CD14-positive monocyte (primary cell): Measurements from ENCODE around the gene PDLIM7. TPM values are rescaled to one million over a fixed set of nuclear protein-coding genes. Genes with fewer than 3 reads are reported as not detected.

Source experiments
- DNase-seq, 3 donors: peaks; one replicate each; pipeline ENCODE4 v3.0.0-alpha.2; 2011 to 2022
- H2AFZ ChIP-seq: 2 replicates; pipeline ENCODE4 v1.6.0; 2012; ENCODE audit warnings: mild to moderate bottlenecking, low read depth, low read length, inconsistent platforms; ENCODE audit not compliant: insufficient read depth, poor library complexity, severe bottlenecking
- H3K27ac ChIP-seq, 2 donors: 1 replicate in 1 of 2; 2 replicates in 1 of 2; pipeline ENCODE4 v1.5.1; 2012 to 2013; ENCODE audit warnings: low read length in 2 of 2, control low read depth in 1 of 2, inconsistent platforms in 1 of 2, low read depth in 1 of 2, mild to moderate bottlenecking in 1 of 2
- H3K27me3 ChIP-seq, 2 donors: one replicate each; pipeline versions ENCODE4 v1.6.0 to v1.6.1; 2011 to 2013; ENCODE audit warnings: low read length in 2 of 2; ENCODE audit not compliant: control insufficient read depth in 2 of 2, insufficient read depth in 2 of 2
- H3K36me3 ChIP-seq, 2 donors: replicated peaks in 1 of 2; 1 replicate in 1 of 2; 2 replicates in 1 of 2; pipeline versions ENCODE4 v1.5.1 to v1.6.1; 2012 to 2013; ENCODE audit warnings: low read length in 2 of 2, control low read depth in 1 of 2, inconsistent platforms in 1 of 2, mild to moderate bottlenecking in 1 of 2; ENCODE audit not compliant: insufficient read depth in 2 of 2, control insufficient read depth in 1 of 2
- H3K4me1 ChIP-seq, 2 donors: 1 replicate in 1 of 2; 2 replicates in 1 of 2; pipeline versions ENCODE4 v1.5.1 to v1.6.1; 2012 to 2013; ENCODE audit warnings: low read length in 2 of 2, control low read depth in 1 of 2, inconsistent platforms in 1 of 2, mild to moderate bottlenecking in 1 of 2, moderate library complexity in 1 of 2; ENCODE audit not compliant: insufficient read depth in 2 of 2, control insufficient read depth in 1 of 2
- H3K4me2 ChIP-seq: replicated peaks from 2 replicates; pipeline ENCODE3; 2012; ENCODE audit warnings: low read length, moderate library complexity, mild to moderate bottlenecking; ENCODE audit not compliant: poor library complexity, severe bottlenecking; ENCODE audit errors: extremely low read depth
- H3K4me3 ChIP-seq, 3 experiments: fragments of 200-600 bp in 1 of 3; sonication (generic) in 1 of 3; replicated peaks in 1 of 3; 1 replicate in 2 of 3; 2 replicates in 1 of 3; pipeline ENCODE4 v1.5.1; 2011 to 2013; ENCODE audit warnings: low read length in 3 of 3, mild to moderate bottlenecking in 3 of 3, control low read depth in 2 of 3, low read depth in 2 of 3, inconsistent platforms in 1 of 3, moderate library complexity in 1 of 3
- H3K79me2 ChIP-seq: 2 replicates; pipeline ENCODE4 v1.6.0; 2012; ENCODE audit warnings: mild to moderate bottlenecking, control low read depth, inconsistent platforms, low read length, moderate library complexity; ENCODE audit not compliant: insufficient read depth
- H3K9ac ChIP-seq: 2 replicates; pipeline ENCODE4 v1.6.0; 2017; ENCODE audit warnings: low read length, mild to moderate bottlenecking; ENCODE audit not compliant: insufficient read depth, poor library complexity, severe bottlenecking
- H3K9me3 ChIP-seq, 2 donors: replicated peaks in 1 of 2; 1 replicate in 1 of 2; 2 replicates in 1 of 2; pipeline versions ENCODE4 v1.5.1 to v1.6.1; 2012 to 2013; ENCODE audit warnings: low read length in 2 of 2, control low read depth in 1 of 2; ENCODE audit not compliant: control insufficient read depth in 1 of 2, insufficient read depth in 1 of 2
- H4K20me1 ChIP-seq: 2 replicates; pipeline ENCODE4 v1.6.0; 2012; ENCODE audit warnings: mild to moderate bottlenecking, low read length, control low read depth, moderate library complexity; ENCODE audit not compliant: insufficient read depth
- H3K27ac Mint-ChIP-seq, 7 donors: one replicate each; pipeline ENCODE4 v1.8.0; 2020; ENCODE audit warnings: mild to moderate bottlenecking in 7 of 7, mixed read lengths in 7 of 7, moderate library complexity in 6 of 7, inconsistent platforms in 2 of 7
- H3K27me3 Mint-ChIP-seq, 3 donors: one replicate each; pipeline ENCODE4 v1.8.0; 2021 to 2022; ENCODE audit warnings: low read depth in 3 of 3, mild to moderate bottlenecking in 3 of 3, mixed read lengths in 3 of 3, moderate library complexity in 3 of 3, inconsistent platforms in 1 of 3
- H3K36me3 Mint-ChIP-seq, 2 donors: one replicate each; pipeline ENCODE4 v1.8.0; 2020; ENCODE audit warnings: mixed read lengths in 2 of 2, inconsistent platforms in 1 of 2, mild to moderate bottlenecking in 1 of 2
- H3K4me1 Mint-ChIP-seq: one replicate; pipeline ENCODE4 v1.8.0; 2020; ENCODE audit warnings: mild to moderate bottlenecking, mixed read lengths
- H3K4me3 Mint-ChIP-seq, 2 donors: one replicate each; pipeline ENCODE4 v1.8.0; 2020; ENCODE audit warnings: mild to moderate bottlenecking in 2 of 2, mixed read lengths in 2 of 2, moderate library complexity in 1 of 2
- H3K9me3 Mint-ChIP-seq, 7 donors: one replicate each; pipeline ENCODE4 v1.8.0; 2020 to 2022; ENCODE audit warnings: mixed read lengths in 7 of 7, mild to moderate bottlenecking in 6 of 7, moderate library complexity in 6 of 7, inconsistent platforms in 2 of 7
- WGBS: methylation state at CpG from one replicate; pipeline ENCODE4 v1.1.5; 2013; ENCODE audit warnings: missing lambda C conversion rate; ENCODE audit not compliant: insufficient coverage; 5-methylcytosine and 5-hydroxymethylcytosine counted together
- intact Hi-C, 2 donors: fragments of 100-400 bp; cut with micrococcal nuclease; formaldehyde crosslinking; loops; one replicate each; pipeline versions ENCODE4 v1.15.0 to v1.15.1; 2023
- polyA plus RNA-seq, 3 donors: library from polyadenylated mRNA; depleted of rRNA in 1 of 3; unstranded in 2 of 3; stranded (reverse) in 1 of 3; fragments of 300-500 nt in 2 of 3; fragments of >200 nt in 1 of 3; fragmentation: Illumina TruSeq in 2 of 3; gene quantifications; 1 replicate in 2 of 3; 2 replicates in 1 of 3; pipeline ENCODE4 v1.2.3, GENCODE V29; 2012 to 2021
- TF ChIP-seq, protein P1 (sequence below): fragments of 200-600 bp; IDR thresholded peaks from one replicate; pipeline ENCODE4 v1.8.0; 2022; ENCODE audit warnings: antibody characterized with exemption, mild to moderate bottlenecking

PDLIM7 gene
- polyA plus RNA-seq, 3 donors: 21.6 to 126 (median 27.2) TPM

- Mint-ChIP-seq H3K4me3 (peak within 1 kb of the TSS; percentile 98 to 99), H3K27ac (peak within 1 kb of the TSS; percentile 99 to 100 (median 99)), H3K9me3 (peaks cover 0 to 5% (median 0%) of the 10 kb centered on the region in 7 donors), H3K4me1 (peaks cover 49% of the 10 kb centered on the region), H3K27me3 (peaks cover 0 to 9% (median 3%) of the 10 kb centered on the region in 3 donors), H3K36me3 (peaks cover 52 to 75% of the 10 kb centered on the region in 2 donors)
- Histone ChIP-seq H3K9me3 (no peaks in the 10 kb centered on the region), H3K4me2 (peak within 1 kb of the TSS; percentile 99), H2AFZ (peak within 1 kb of the TSS; percentile 27), H3K27ac (peak within 1 kb of the TSS; percentile 98 to 100), H4K20me1 (peaks cover 49% of the 10 kb centered on the region), H3K9ac (peak within 1 kb of the TSS; percentile 99), H3K27me3 (no peaks in the 10 kb centered on the region), H3K4me3 (peak within 1 kb of the TSS; percentile 82 to 100 (median 96)), H3K4me1 (peaks cover 49 to 70% of the 10 kb centered on the region in 2 donors), H3K36me3 (peaks cover 45 to 54% of the 10 kb centered on the region in 2 donors), H3K79me2 (peaks cover 73% of the 10 kb centered on the region)
- 0% methylated on average over 17 of the region's 20 CpGs for WGBS
- TF ChIP-seq, protein P1, sequence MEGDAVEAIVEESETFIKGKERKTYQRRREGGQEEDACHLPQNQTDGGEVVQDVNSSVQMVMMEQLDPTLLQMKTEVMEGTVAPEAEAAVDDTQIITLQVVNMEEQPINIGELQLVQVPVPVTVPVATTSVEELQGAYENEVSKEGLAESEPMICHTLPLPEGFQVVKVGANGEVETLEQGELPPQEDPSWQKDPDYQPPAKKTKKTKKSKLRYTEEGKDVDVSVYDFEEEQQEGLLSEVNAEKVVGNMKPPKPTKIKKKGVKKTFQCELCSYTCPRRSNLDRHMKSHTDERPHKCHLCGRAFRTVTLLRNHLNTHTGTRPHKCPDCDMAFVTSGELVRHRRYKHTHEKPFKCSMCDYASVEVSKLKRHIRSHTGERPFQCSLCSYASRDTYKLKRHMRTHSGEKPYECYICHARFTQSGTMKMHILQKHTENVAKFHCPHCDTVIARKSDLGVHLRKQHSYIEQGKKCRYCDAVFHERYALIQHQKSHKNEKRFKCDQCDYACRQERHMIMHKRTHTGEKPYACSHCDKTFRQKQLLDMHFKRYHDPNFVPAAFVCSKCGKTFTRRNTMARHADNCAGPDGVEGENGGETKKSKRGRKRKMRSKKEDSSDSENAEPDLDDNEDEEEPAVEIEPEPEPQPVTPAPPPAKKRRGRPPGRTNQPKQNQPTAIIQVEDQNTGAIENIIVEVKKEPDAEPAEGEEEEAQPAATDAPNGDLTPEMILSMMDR: no peak
- intact Hi-C loops: loop anchor here in 1 of 2 donors (2.0 to 10.0 kb wide), 2 partner anchors 15 to 195 kb away; partner anchors contain the start of gene MXD3
- DNase-seq: peak; percentile 81 to 86 (median 86)
These were observed 12.1 kb upstream of the PDLIM7 start, which contains the start of gene DOK3 for GRCh38 chr5:177509381-177509951. Gene DOK3 (minus strand): TSS chr5:177509826. CDS start chr5:177509540, 286 bp downstream.

GRCh38 chr5:177508837-177509236 is 11.4 kb upstream of the PDLIM7 start:
- Mint-ChIP-seq H3K4me3 (peak overlapping the region; percentile 98 to 99), H3K27ac (peak overlapping the region; percentile 99 to 100 (median 99)), H3K9me3 (peaks cover 0 to 5% (median 0%) of the 10 kb centered on the region in 7 donors), H3K27me3 (peaks cover 0 to 8% (median 3%) of the 10 kb centered on the region in 3 donors), H3K4me1 (peaks cover 51% of the 10 kb centered on the region), H3K36me3 (peaks cover 50 to 75% of the 10 kb centered on the region in 2 donors)
- peak overlapping the region; percentile 98 to 100 for H3K27ac ChIP-seq
- WGBS: 0% methylated on average over 3 of the region's 8 CpGs
- peak overlapping the region; percentile 27 for H2AFZ ChIP-seq
- H3K4me2 ChIP-seq: peak overlapping the region; percentile 99
- peak overlapping the region; percentile 82 to 100 (median 96) for H3K4me3 ChIP-seq
- peak overlapping the region; percentile 99 for H3K9ac ChIP-seq
- H3K36me3 ChIP-seq: peaks cover 45 to 54% of the 10 kb centered on the region in 2 donors
- peaks cover 50% of the 10 kb centered on the region for H4K20me1 ChIP-seq
- H3K4me1 ChIP-seq: peaks cover 55 to 76% of the 10 kb centered on the region in 2 donors
- peak in 1 of 3 donors; percentile 24 for DNase-seq
- H3K79me2 ChIP-seq: peaks cover 67% of the 10 kb centered on the region
- intact Hi-C loops: loop anchor here in 1 of 2 donors (2.0 to 10.0 kb wide), 2 partner anchors 14 to 194 kb away; partner anchors contain the start of gene MXD3
- no peaks in the 10 kb centered on the region for H3K9me3 ChIP-seq
- TF ChIP-seq, protein P1: no peak
- no peaks in the 10 kb centered on the region for H3K27me3 ChIP-seq
